Measurements from ENCODE around the gene FIS1. TPM values are rescaled to one million over a fixed set of nuclear protein-coding genes. Genes with fewer than 3 reads are reported as not detected.

Gene FIS1
- total and polyA plus RNA-seq, 10 of the 15 experiments (the other 5 are each of a cell fraction or from before 2014, with no cell fraction given), result 83.4 to 149 (median 108) TPM

GRCh38 chr7:101251871-101252659 lies 7.2 kb upstream of the FIS1 start (continued):
- TF ChIP-seq PRDM15 (CRISPR knock-in tag; IDR thresholded peaks at IDR 0.05) (no peak), ZSCAN29 (IDR thresholded peaks at IDR 0.05) (0 out of 2 replicates have a peak, but pooled peaks have one; percentile 18), CREM (IDR thresholded peaks at IDR 0.05; ENCODE audit: low read depth) (no peak), NRF1 (conservative IDR thresholded peaks at IDR 0.05; ENCODE audit: low read depth, low read length) (peak; percentile 87), ZBTB33 (IDR thresholded peaks at IDR 0.05) (no peak), CBX3 (IDR thresholded peaks at IDR 0.05; ENCODE audit: borderline replicate concordance, low read depth) (no peak), BCL11A (IDR thresholded peaks at IDR 0.05; ENCODE audit: low read depth, low read length) (no peak), PML (IDR thresholded peaks at IDR 0.05; ENCODE audit: low read length) (no peak), ZNF274 (IDR thresholded peaks at IDR 0.05; ENCODE audit: insufficient read depth, insufficient read length) (no peak), MEF2A (IDR thresholded peaks at IDR 0.05; ENCODE audit: insufficient read depth, low read depth, low read length) (no peak), IKZF1 (conservative IDR thresholded peaks at IDR 0.05) (peak; percentile 78), USF2 (IDR thresholded peaks at IDR 0.05; ENCODE audit: borderline replicate concordance, low read depth, low read length) (peak; percentile 89), MLLT1 (IDR thresholded peaks at IDR 0.05) (0 out of 2 replicates have a peak, but pooled peaks have one; percentile 15), MTA2 (IDR thresholded peaks at IDR 0.05; ENCODE audit: low read depth) (no peak), ELK1 (IDR thresholded peaks at IDR 0.05; ENCODE audit: low read depth, low read length) (no peak; the same call in 1 of the 2 replicates), ATF3 (IDR thresholded peaks at IDR 0.05; ENCODE audit: borderline replicate concordance, extremely low read depth, low read depth, low read length) (peak; percentile 48; the same call in 1 of the 2 replicates), TAF1 (IDR thresholded peaks at IDR 0.05; ENCODE audit: borderline replicate concordance, low read depth, low read length) (peak; percentile 84; the same call in 1 of the 2 replicates)
